B cell (primary cell): ENCODE measurements around the gene KNSTRN. TPM values are rescaled to one million over a fixed set of nuclear protein-coding genes. Genes with fewer than 3 reads are reported as not detected.

ENCODE experiments used
- ATAC-seq: fragments of 200-7000 bp; cut with Tn5 transposase; one replicate; pipeline ENCODE4 v1.10.0; 2021; ENCODE audit warnings: low read depth, mild to moderate bottlenecking, moderate number of reproducible peaks, moderate library complexity
- CTCF ChIA-PET: fragments of 350-600 bp; sonication (Branson Sonifier 250); formaldehyde crosslinking; loops from one replicate; lab custom pipeline; 2021; ENCODE audit warnings: antibody characterized with exemption, inconsistent platforms; lab: Charles Lee
- POLR2A ChIA-PET: fragments of 350-600 bp; sonication (Branson Sonifier 250); formaldehyde crosslinking; loops from one replicate; lab custom pipeline; 2021; ENCODE audit warnings: antibody characterized with exemption; lab: Charles Lee
- DNase-seq: peaks from one replicate; pipeline ENCODE4 v3.0.0; 2013
- H2AFZ ChIP-seq: 2 replicates; pipeline ENCODE4 v1.6.1; 2012; ENCODE audit warnings: mild to moderate bottlenecking, low read depth, low read length; ENCODE audit not compliant: insufficient read depth, poor library complexity, severe bottlenecking
- H3K27ac ChIP-seq, 2 donors: 1 replicate in 1 of 2; 2 replicates in 1 of 2; pipeline ENCODE4 v1.5.1; 2012 to 2013; ENCODE audit warnings: low read length in 2 of 2, mild to moderate bottlenecking in 2 of 2, moderate library complexity in 1 of 2
- H3K27me3 ChIP-seq, 4 experiments: fragments of 200-600 bp in 1 of 4; sonication (generic) in 1 of 4; replicated peaks in 1 of 4; 1 replicate in 2 of 4; 2 replicates in 2 of 4; pipeline versions ENCODE4 v1.6.1 to v1.7.0; 2013 to 2016; ENCODE audit warnings: low read length in 3 of 4, mild to moderate bottlenecking in 2 of 4, mixed read lengths in 1 of 4, moderate library complexity in 1 of 4; ENCODE audit not compliant: insufficient read depth in 4 of 4, control insufficient read depth in 3 of 4; ENCODE audit errors: control extremely low read depth in 1 of 4
- H3K36me3 ChIP-seq, 2 experiments: replicated peaks in 1 of 2; 1 replicate in 1 of 2; 2 replicates in 1 of 2; pipeline versions ENCODE4 v1.6.1 to v1.7.1; 2013; ENCODE audit warnings: low read length in 1 of 2; ENCODE audit not compliant: insufficient read depth in 2 of 2, control insufficient read depth in 1 of 2; ENCODE audit errors: control extremely low read depth in 1 of 2, extremely low read depth in 1 of 2
- H3K4me1 ChIP-seq, 2 donors: fragments of 200-600 bp in 1 of 2; sonication (generic) in 1 of 2; 1 replicate in 1 of 2; 2 replicates in 1 of 2; pipeline versions ENCODE4 v1.5.1 to v1.6.1; 2013 to 2017; ENCODE audit warnings: low read length in 2 of 2; ENCODE audit not compliant: control insufficient read depth in 2 of 2, insufficient read depth in 2 of 2
- H3K4me2 ChIP-seq: replicated peaks from 2 replicates; pipeline ENCODE3; 2012; ENCODE audit warnings: mild to moderate bottlenecking, low read depth, low read length; ENCODE audit not compliant: poor library complexity, severe bottlenecking
- H3K4me3 ChIP-seq, 5 experiments: fragments of 200-600 bp in 1 of 5; sonication (generic) in 1 of 5; 1 replicate in 3 of 5; 2 replicates in 2 of 5; pipeline versions ENCODE4 v1.5.1 to v1.7.0; 2011 to 2016; ENCODE audit warnings: low read length in 4 of 5, mild to moderate bottlenecking in 4 of 5, low read depth in 2 of 5, control low read depth in 1 of 5, moderate library complexity in 1 of 5; ENCODE audit not compliant: insufficient read depth in 1 of 5; ENCODE audit errors: control extremely low read depth in 1 of 5, extremely low read depth in 1 of 5
- H3K79me2 ChIP-seq: fragments of 200-600 bp; sonication (generic); one replicate; pipeline ENCODE4 v1.6.0; 2016; ENCODE audit warnings: low read length; ENCODE audit not compliant: control insufficient read depth, insufficient read depth
- H3K9ac ChIP-seq: fragments of 200-600 bp; sonication (generic); 2 replicates; pipeline ENCODE4 v1.6.1; 2017; ENCODE audit warnings: mild to moderate bottlenecking, low read length, moderate library complexity
- H3K9me3 ChIP-seq, 3 donors: one replicate each; pipeline versions ENCODE4 v1.6.1 to v1.7.1; 2013; ENCODE audit warnings: low read length in 2 of 3; ENCODE audit not compliant: control insufficient read depth in 2 of 3, insufficient read depth in 1 of 3; ENCODE audit errors: control extremely low read depth in 1 of 3
- H4K20me1 ChIP-seq: 2 replicates; pipeline ENCODE4 v1.6.0; 2012; ENCODE audit warnings: mild to moderate bottlenecking, low read length; ENCODE audit not compliant: insufficient read depth, control insufficient read depth, poor library complexity, severe bottlenecking
- H3K27ac Mint-ChIP-seq: one replicate; pipeline ENCODE4 v1.8.0; 2021; ENCODE audit warnings: mixed read lengths
- H3K27me3 Mint-ChIP-seq: one replicate; pipeline ENCODE4 v1.8.0; 2021; ENCODE audit warnings: mixed read lengths
- H3K4me1 Mint-ChIP-seq: one replicate; pipeline ENCODE4 v1.8.0; 2021; ENCODE audit warnings: mixed read lengths
- H3K4me3 Mint-ChIP-seq: one replicate; pipeline ENCODE4 v1.8.0; 2021; ENCODE audit warnings: mixed read lengths
- H3K9me3 Mint-ChIP-seq: one replicate; pipeline ENCODE4 v1.8.0; 2022; ENCODE audit warnings: mixed read lengths; ENCODE audit not compliant: insufficient read depth
- EZH2 ChIP-seq: IDR thresholded peaks from 2 replicates; pipeline ENCODE4 v1.6.1; 2012; ENCODE audit warnings: borderline replicate concordance, low read depth, mild to moderate bottlenecking, moderate library complexity, low read length; ENCODE audit not compliant: insufficient read depth, poor library complexity, severe bottlenecking
- WGBS: methylation state at CpG from one replicate; pipeline ENCODE4 v1.1.5; 2013; ENCODE audit warnings: missing lambda C conversion rate; ENCODE audit not compliant: insufficient coverage; 5-methylcytosine and 5-hydroxymethylcytosine counted together
- intact Hi-C: fragments of 100-400 bp; cut with micrococcal nuclease; formaldehyde crosslinking; loops from one replicate; pipeline ENCODE4 v1.10.0; 2022
- polyA plus RNA-seq: library from polyadenylated mRNA; depleted of rRNA; stranded (reverse); fragments of >200 nt; gene quantifications from 2 replicates; pipeline ENCODE4 v1.2.3, GENCODE V29; 2012
- total RNA-seq, 2 donors: library from RNA; stranded (reverse); fragments of 120-200 nt in 1 of 2; gene quantifications; 1 replicate in 1 of 2; 2 replicates in 1 of 2; pipeline versions ENCODE4 v1.2.3 to v1.2.4, GENCODE V29; 2013 to 2022
- TF ChIP-seq, protein P1 (sequence below): fragments of 200-600 bp; IDR thresholded peaks from one replicate; pipeline ENCODE4 v1.8.0; 2022; ENCODE audit warnings: antibody characterized with exemption, mild to moderate bottlenecking

Gene KNSTRN
- total and polyA plus RNA-seq, 2 donors (not counting 1 experiment from before 2014, with no cell fraction given), result 4.0 to 14.0 TPM

GRCh38 chr15:40399370-40399769, 16.8 kb downstream of the KNSTRN start:
- no peak overlapping the region for H3K4me3 Mint-ChIP-seq
- Histone ChIP-seq H3K9ac (no peak overlapping the region), H3K4me1 (peaks cover 17 to 21% of the 10 kb centered on the region in 2 donors), H3K79me2 (peaks cover 2% of the 10 kb centered on the region), H4K20me1 (no peaks in the 10 kb centered on the region), H3K4me2 (no peak overlapping the region), H3K27ac (no peak overlapping the region), H3K9me3 (no peaks in the 10 kb centered on the region), H3K27me3 (no peaks in the 10 kb centered on the region), H2AFZ (no peak overlapping the region), H3K4me3 (no peak overlapping the region), H3K36me3 (no peaks in the 10 kb centered on the region)
- H3K27me3 Mint-ChIP-seq, result no peaks in the 10 kb centered on the region
- ChIA-PET POLR2A (no interaction called here), CTCF (interaction anchor here (0.6 to 3.2 kb wide), 6 partner anchors 8 to 233 kb away, joined by 3 to 17 read pairs (median 4); no protein-coding TSS in a partner anchor)
- H3K4me1 Mint-ChIP-seq, result peaks cover 23% of the 10 kb centered on the region
- ATAC-seq (no peak), DNase-seq (no peak)
- no peaks in the 10 kb centered on the region for H3K9me3 Mint-ChIP-seq
- H3K27ac Mint-ChIP-seq, result no peak overlapping the region
- TF ChIP-seq EZH2, result no peak
- intact Hi-C loops, result no loop called here
- 100% methylated on average over 4 of the region's 7 CpGs for WGBS

DNA sequence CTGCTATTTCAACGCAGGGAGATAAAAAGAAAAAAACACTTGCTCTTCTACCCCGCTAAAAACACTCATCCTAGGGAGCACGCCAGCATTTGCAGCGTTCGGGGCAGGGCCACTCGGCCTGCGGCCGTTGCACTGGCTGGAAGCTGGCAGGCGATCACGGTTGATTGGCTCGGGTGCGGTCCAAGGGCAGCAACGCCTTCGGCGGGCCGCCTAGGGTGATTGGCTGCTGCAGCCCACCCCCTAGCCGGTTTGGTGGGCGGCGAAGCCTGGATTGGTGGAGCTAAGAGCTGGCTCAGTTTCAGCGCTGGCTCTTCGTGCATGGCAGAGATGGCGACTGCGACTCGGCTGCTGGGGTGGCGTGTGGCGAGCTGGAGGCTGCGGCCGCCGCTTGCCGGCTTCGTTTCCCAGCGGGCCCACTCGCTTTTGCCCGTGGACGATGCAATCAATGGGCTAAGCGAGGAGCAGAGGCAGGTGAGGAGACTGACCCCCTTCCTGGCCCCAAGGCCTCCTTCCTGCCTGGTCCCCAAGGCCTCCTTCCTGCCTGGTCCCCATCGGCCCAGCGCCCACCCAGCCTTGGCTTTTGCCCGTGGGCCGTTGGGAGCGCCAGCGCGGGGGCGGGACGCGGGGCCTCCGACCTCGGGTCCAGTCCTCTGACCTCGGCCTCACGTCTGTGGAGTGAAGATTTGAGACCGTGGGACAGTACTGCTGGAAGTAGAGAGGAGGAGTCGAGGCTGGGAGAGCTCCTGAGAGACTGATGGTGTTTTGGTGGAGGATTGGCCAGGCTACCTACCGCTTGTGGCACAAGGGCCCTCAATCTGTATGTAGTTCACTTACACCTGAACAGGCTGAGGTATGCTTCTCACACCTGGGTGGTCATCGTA, 23.2 kb downstream of the KNSTRN start, which contains the start of gene IVD:
Gene IVD (plus strand): TSS at position 295 of the 881 bp plus-strand sequence. CDS start 33 bp downstream, at position 328.
- Histone ChIP-seq H3K79me2 (peaks cover 13% of the 10 kb centered on the region), H4K20me1 (no peaks in the 10 kb centered on the region), H3K27me3 (no peaks in the 10 kb centered on the region), H3K9me3 (no peaks in the 10 kb centered on the region), H3K27ac (peak within 1 kb of the TSS; percentile 59 to 84), H3K4me1 (peaks cover 24 to 29% of the 10 kb centered on the region in 2 donors), H3K4me2 (peak within 1 kb of the TSS; percentile 96), H3K36me3 (peaks cover 6 to 24% of the 10 kb centered on the region in 2 experiments), H3K9ac (peak within 1 kb of the TSS; percentile 81), H2AFZ (peak within 1 kb of the TSS; percentile 84), H3K4me3 (peak within 1 kb of the TSS; percentile 52 to 81 (median 70))
- TF ChIP-seq EZH2, result no peak
- TF ChIP-seq, protein P1, sequence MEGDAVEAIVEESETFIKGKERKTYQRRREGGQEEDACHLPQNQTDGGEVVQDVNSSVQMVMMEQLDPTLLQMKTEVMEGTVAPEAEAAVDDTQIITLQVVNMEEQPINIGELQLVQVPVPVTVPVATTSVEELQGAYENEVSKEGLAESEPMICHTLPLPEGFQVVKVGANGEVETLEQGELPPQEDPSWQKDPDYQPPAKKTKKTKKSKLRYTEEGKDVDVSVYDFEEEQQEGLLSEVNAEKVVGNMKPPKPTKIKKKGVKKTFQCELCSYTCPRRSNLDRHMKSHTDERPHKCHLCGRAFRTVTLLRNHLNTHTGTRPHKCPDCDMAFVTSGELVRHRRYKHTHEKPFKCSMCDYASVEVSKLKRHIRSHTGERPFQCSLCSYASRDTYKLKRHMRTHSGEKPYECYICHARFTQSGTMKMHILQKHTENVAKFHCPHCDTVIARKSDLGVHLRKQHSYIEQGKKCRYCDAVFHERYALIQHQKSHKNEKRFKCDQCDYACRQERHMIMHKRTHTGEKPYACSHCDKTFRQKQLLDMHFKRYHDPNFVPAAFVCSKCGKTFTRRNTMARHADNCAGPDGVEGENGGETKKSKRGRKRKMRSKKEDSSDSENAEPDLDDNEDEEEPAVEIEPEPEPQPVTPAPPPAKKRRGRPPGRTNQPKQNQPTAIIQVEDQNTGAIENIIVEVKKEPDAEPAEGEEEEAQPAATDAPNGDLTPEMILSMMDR, result no peak
- WGBS, result under 1% methylated on average over 53 of the region's 54 CpGs
- intact Hi-C loops, result loop anchor here (1.0 to 5.0 kb wide), 4 partner anchors 23 to 65 kb away; partner anchors contain the start of genes BAHD1, CHST14 and KNSTRN
- DNase-seq (peak; percentile 84), ATAC-seq (peak; percentile 97)
- Mint-ChIP-seq H3K27ac (peak within 1 kb of the TSS; percentile 89), H3K27me3 (no peaks in the 10 kb centered on the region), H3K9me3 (no peaks in the 10 kb centered on the region), H3K4me3 (peak within 1 kb of the TSS; percentile 94), H3K4me1 (peaks cover 35% of the 10 kb centered on the region)
- POLR2A ChIA-PET, result interaction anchor here (0.5 to 2.3 kb wide), 9 partner anchors 14 to 928 kb away, joined by 3 to 8 read pairs (median 3); partner anchors contain the start of genes BAHD1 and KNSTRN
- CTCF ChIA-PET, result interaction anchor here (1.2 to 5.4 kb wide), 8 partner anchors 16 to 97 kb away, joined by 3 to 32 read pairs (median 10); no protein-coding TSS in a partner anchor
